Tibial nerve (tissue), 3 donors: Measurements from ENCODE around the gene PFKM.

ENCODE experiments used
- CTCF ChIP-seq, 5 experiments: fragments of 200-600 bp in 3 of 5; fragments of 450-650 bp in 2 of 5; sonication (generic) in 3 of 5; IDR thresholded peaks; one replicate each; pipeline ENCODE4 v1.5.1; 2016 to 2019; ENCODE audit warnings: antibody characterized with exemption in 5 of 5, mild to moderate bottlenecking in 3 of 5, moderate library complexity in 2 of 5
- POLR2A ChIP-seq, 2 donors: fragments of 450-650 bp; IDR thresholded peaks; one replicate each; pipeline ENCODE4 v1.6.1; 2017; ENCODE audit warnings: antibody characterized with exemption in 2 of 2, mild to moderate bottlenecking in 2 of 2, moderate library complexity in 2 of 2

GRCh38 chr12:48070731-48071130, 48.4 kb upstream of the PFKM start:
- no peak for TF ChIP-seq CTCF (IDR thresholded peaks at IDR 0.05)
- no peak for TF ChIP-seq POLR2A (IDR thresholded peaks at IDR 0.05)
